ENCODE measurements around the gene JMJD6.
"Not testable (repeated sequence)": the region's sequence is repeated elsewhere in the genome, so short reads cannot be mapped to it uniquely, and the experiment has no call there.

The JMJD6 gene

DNA sequence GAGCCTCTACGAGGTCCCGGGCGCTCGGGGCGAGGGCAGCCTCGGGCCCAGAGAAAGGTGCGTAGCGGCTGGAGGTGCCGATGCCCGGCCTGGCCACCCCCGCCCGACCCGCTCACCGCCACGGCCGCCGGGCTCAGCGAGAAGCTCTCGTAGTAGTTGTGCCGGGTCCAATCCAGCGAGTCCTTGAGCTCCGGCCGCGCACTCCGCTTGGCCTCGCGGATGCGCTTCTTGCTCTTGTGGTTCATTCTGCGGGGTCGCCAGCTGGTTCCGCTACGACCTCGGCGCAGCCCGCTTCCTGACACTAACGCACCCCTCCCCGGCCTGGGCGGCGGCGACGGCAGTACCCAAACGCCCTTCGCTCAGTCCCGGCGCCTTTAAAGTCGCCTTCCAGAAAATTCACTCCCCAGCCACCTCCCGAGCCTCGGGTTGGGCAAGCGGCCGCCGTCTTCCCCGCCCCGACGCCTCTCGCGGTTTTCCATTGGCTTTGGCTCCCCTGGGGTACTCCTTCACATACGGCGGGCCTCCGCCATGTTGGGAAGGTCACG, at the start of gene JMJD6:
TSS of gene JMJD6 (minus strand) at position 376 of the 545 bp plus-strand sequence. CDS start at position 245, 131 bp downstream.
- peak; percentile 90 to 92 for DNase-seq

DNA sequence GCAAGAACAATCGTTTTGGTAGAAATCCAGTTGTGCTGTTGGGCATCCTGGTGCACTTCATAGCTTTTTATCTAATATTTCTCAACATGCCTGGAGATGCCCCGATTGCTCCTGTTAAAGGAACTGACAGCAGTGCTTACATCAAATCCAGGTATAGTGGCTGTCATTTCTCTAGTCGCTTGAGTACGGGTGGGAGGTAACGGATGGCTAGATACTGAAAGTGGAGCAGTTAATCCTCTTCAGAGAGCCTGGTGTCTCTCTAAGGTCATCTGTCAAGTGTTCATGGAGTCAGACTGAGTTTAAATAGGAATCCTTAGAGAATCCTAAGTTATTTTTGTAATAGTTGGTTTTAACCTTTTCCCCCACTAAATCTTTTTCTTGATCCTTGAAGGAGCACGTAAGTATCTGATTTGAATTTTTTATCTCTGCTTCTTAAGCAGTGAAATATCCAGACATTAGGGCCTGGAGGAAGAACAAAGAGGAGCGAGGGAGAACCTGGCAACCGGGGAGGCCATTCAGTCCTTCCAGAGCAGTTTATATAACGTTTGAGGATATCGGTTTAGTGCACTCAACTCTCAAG, 48.7 kb upstream of the JMJD6 start:
- no peak for DNase-seq

DNA sequence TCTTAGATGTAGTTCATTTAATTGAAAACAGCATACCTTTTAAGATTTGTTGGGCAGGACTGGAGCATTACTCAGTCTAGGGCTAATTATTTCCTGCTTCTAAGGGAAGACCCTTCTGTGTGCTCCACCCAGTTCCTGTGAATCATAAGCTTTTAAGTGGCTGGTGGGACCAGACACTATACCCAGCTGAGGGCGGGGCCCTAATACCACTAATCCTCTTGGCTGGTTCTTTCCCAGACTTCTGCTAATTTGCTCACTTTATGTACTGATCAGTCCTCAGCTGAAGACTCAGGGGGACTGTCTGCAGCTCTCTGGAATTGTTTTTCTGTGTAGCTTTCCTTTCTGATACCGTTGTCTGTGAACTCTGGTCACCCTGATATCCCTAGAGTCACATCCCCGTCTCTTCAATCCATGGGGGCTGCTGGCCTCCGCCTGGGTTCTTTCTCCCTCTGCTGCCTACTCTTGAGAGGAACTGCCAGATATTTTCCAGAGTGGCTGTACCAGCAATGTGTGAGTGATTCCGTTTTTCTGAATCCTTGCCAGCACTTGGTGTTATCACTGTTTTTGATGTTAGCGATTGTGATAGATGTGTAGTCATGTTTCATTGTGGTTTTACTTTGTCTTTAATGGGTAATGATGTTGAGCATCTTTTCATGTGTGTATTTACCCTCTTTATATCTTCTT, 46.6 kb upstream of the JMJD6 start:
- DNase-seq, result no peak

DNA sequence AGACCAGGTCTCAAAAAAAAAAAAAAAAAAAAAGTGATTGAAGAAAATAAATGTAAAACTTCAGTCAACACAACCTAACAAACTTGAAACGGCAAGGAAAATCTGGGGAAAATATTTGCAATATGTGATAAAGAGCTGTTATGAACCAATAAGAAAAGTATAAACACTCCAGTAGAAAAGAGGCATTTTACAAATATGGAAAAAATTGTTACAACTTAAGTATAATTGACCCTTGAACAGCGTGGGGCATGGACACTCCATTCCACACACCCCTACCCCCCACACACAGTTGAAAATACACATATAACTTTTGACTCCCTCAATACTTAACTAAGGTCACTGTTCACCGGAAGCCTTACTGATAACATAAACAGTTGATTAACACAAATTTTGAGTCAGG, 32.2 kb upstream of the JMJD6 start:
- DNase-seq, result no peak

DNA sequence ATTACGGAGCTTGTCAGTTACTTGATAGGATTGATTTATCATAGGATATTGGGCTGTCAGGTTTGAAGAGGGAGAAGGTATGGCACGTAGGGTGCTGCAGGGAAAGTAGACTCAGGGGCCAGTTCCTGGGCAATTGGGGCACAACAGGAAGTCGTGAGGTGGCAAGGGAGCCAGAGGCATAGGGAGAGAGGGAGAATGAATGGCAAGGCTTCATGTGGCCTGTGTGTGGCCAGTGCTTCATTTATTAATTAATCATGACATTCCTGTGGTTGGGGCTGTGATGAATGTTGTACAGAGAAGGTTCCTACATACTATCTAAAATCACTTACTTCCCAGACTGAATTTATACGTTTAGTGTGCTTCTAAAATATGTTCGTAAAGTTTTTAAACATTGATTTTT, 30.9 kb upstream of the JMJD6 start:
- no peak for DNase-seq

DNA sequence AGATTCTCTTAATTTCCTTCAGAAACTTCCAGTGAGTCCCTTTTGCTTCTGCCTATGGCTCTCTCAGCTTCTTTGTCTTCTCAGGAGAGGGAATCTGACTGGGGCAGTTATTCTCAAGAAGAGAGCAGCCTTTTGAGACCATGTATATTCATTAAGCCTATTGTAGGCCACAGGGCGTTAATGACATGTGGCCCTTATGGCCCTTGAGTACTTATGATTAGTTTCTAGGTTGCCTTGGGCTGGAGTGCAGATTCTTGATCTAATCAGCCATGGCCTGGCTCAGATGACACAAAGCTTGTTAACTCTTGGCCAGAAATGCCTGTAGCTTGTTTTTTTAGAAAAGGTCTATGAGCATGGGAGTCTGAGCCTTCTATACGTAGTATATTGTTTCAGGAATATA, 28.9 kb upstream of the JMJD6 start:
- DNase-seq, result no peak

DNA sequence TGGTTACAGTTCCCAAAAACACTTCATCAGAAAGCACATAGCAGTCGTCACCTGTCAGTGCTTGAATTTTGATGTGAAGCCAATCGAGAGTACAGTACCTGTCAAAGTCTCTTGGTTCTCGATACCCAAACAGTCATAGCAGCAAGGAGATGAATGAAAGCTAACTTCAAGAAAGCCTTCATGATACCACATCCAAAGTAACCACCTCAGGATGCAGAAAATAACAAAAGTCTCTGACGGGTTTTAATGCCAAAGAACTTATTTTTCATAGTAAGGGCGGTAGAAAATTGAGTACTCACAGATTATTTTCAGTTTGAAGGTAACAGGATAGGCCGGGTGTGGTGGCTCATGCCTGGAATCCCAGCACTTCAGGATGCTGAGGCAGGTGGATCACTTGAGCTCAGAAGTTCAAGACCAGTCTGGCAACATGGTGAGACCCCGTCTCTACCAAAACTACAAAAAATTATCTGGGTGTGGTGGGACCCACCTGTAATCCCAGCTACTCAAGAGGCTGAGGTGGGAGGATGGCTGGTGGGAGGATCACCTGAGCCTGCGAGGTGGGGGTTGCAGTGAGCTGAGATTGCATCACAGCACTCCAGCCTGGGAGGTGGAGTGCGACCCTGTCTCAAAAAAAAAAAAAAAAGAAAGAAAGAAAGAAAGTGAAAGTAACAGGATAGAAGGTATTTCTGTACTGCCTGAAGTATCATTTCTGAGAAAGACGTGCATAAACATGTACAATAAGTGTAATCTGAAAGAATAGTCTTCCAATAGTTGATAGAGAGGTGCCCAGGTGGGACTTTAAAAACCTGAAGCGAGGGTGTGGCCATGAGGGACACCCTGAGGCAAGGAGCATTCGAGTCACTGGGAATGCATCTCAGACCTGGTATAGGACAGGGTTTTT, 26.9 kb upstream of the JMJD6 start:
- DNase-seq, result no peak

DNA sequence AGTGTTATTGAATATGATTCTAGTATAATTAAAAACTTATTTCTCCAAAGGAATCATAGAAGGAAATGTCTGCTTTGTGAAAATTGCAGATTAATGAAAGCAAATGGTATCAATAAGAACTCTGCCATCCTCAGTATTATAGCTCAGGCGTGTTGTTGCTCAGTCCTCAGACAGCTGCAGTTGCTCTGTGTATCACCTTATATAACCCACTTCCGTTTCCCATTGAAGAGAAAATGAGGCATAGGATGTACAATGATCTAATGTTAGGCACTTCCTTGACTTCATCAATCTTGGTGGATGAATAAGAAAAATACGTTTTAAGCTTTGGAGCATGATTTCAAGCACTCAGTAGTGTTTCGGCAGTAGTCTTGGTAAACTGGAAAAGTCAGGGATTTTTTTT, 25.6 kb upstream of the JMJD6 start:
- DNase-seq, result no peak

DNA sequence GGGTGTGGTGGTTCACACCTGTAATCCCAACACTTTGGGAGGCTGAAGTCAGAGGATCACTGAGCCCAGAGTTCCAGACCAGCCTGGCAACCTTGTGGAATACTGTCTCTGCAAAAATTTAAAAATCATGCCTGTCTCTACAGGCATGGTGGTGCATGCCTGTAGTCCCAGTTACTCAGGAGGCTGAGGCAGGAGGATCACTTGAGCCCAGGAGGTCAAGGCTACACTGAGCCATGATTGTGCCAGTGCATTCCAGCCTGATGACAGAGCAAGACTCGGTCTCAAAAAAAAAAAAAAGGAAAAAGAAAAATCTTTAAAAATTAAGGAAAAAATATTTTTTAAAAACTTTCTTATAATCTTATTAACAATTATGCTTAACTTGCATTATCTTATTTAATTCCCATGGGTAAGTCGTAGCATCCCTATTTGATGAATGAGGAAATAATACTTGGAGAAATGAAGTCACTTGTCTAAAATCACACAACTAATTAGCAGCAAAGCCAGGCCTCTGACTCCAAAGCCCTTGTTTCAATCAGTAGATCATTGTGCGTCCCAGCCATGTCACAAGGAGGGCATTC, 25.1 kb upstream of the JMJD6 start:
- no peak for DNase-seq

DNA sequence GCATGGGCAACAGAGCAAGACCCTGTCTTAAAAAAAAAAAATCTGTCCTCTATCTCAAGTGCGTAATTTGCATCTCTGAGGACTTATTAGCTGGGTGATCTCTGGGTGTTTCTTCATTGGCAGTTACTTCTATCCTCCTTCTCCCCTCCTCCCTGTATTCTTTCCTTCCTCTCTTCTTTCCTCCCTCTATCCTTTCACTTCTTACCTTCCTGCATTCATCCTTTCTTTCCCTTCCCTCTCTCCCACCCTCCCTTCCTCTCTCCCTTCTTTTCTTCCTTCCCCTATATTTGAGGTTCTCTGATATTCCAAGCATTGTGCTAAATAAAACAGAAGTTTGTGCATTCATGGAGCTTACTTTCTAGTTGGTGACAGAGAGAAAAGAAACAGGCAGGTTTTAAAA, 22.3 kb upstream of the JMJD6 start:
- DNase-seq, result no peak

DNA sequence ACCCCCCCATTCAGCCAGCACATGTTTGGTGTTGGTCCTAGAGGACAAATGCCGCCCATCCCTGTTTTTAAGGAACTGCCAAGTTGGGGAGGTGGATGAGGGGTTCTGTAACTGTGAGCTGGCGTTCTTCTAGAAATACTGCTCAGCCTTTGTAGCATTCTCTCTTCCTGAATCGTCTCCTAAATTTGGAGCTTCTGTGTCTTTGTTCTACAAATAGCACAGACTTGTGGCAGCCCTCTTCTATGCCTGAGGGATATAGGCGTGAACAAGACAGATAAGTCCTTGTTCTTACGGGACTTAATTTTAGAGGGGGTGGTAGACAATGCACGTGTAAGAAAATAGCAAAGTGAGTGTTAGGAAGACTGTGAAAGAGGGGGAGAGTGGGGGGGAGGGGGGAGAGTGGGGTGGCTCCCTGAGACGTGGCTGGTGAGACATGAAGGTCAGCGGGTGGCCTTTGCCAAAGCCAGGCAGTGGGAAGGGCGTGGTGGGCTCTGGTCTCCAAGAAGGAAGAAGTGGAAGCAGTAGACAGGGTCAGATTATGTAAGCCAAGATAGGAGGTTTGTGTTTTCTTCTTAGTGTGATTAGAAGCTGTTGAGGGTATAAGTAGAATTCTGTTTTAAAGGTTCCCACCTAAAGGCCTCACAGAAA, 21.4 kb upstream of the JMJD6 start:
- no peak for DNase-seq

DNA sequence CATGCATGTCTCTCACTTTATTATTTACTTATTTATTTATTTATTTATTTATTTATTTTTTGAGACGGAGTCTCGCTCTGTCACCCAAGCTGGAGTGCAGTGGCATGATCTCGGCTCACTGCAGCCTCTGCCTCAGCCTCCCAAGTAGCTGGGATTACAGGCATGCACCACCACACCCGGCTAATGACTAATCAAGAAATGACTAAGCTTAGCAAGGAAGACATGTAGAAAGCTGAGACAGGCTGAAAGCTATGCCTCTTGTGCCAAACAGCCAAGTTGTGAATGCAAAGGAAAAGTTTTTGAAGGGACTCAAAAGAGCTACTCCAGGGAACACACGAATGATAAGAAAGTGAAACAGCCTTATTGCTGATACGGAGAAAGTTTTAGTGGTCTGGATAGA, 19.4 kb upstream of the JMJD6 start:
- DNase-seq, result not testable (repeated sequence)

DNA sequence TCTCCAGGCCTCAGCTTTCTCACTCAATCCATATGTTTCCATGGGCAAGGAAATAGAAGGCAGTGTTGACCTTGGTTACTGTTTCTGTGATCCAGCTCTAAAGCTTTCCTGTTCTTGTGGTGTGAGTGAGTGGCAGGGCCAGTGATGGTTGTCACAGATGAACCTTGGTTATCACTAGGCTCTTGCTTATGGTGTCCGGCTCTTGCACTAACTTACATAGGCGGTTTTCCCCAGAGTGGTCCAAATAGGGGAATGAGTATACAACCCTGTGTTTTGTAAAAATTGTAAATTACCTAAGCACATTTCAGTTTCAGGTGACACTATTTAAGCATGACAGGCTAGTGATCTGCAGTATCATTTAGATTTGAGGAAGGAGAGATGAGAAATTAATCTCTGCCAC, 18.3 kb upstream of the JMJD6 start:
- DNase-seq, result no peak

DNA sequence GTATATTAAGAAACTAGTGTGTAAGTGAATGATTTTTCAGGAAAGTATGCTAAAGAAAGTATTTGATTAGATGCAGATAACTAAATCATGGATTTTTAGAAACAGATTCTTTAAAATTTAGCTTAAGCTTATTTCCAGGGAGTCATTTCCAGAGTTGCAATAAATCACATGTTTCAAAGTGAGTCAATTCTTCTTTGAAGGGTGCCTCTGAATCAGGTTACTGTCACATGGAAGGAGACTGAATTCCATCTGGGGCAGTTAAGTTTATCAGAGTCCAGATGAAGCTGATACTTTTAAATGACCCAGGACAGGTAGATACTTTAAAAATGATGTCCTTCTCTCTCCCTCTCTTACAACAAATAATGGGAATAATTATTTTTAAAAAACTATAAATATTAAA, 16.6 kb upstream of the JMJD6 start:
- DNase-seq, result no peak

DNA sequence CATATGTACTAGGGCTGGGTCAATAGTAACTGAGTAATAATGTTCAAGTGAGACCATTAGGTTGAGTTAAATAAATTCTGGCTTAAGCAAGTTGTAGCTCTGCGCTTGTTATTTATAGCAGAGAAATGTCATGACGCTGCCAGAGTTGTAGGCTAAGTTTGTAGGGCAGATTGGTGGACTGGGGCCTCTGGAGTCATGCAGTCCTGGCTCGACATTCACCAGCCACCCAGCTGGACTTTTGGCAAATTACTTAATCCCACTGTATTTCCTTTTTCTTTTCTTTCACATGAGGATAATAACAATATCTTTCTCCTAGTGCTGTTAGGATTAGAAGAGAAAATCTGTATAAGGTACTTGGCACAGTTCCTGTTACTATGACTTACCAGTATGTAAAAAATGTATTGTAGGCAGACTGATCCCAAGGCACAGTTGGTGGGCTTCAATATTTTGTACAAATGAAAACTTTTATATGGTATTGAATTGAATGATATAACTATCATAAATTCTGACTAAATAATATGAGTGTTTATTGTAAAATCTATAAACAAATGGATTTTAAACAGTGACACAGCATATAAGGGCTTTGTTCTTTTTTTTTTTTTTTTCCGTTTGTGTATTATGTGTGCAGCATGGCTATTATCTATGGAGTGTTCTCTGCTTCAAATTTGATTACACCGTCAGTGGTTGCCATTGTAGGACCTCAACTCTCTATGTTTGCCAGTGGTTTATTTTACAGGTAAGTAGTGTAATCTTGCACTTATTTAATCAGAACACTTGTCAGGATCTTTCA, 14.1 kb upstream of the JMJD6 start:
- no peak for DNase-seq

DNA sequence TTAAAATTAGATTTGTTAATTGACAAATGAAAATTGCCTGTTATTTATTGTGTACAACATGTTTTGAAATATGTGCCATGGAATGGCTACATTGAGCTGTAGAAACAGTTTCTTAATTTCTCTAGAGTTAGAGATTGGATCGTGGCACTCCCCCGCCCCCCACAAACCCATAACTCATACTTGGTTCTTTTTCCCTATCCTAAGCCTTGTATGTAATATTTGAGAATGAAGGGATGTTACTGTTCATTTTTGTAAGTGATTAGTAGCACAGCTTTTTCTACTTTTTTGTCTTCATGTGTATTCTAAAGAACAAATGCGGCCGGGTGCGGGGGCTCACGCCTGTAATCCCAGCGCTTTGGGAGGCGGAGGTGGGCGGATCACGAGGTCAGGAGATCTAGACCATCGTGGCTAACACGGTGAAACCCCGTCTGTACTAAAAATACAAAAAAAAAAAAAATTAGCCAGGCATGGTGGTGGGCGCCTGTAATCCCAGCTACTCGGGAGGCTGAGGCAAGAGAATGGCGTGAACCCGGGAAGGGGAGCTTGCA, 13.2 kb upstream of the JMJD6 start:
- DNase-seq, result not testable (repeated sequence)

DNA sequence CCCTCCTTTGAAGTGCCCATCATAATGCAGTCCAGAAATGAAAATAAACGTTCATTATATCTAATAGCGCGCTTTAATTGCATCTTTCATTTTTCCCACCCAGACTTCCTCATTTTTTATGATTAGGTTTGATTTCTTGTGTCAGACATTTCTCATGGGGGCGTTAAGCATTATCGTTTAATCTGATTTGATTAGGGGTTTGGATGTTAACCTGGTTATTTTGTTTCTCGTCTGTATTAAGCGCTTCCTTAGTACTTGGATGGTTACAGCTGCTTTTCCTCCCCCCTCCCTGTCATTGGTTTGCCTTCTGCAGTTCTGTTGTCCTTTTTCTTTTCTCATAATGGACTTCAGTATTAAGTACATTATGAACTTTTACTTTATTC, 12.1 kb upstream of the JMJD6 start:
- no peak for DNase-seq

DNA sequence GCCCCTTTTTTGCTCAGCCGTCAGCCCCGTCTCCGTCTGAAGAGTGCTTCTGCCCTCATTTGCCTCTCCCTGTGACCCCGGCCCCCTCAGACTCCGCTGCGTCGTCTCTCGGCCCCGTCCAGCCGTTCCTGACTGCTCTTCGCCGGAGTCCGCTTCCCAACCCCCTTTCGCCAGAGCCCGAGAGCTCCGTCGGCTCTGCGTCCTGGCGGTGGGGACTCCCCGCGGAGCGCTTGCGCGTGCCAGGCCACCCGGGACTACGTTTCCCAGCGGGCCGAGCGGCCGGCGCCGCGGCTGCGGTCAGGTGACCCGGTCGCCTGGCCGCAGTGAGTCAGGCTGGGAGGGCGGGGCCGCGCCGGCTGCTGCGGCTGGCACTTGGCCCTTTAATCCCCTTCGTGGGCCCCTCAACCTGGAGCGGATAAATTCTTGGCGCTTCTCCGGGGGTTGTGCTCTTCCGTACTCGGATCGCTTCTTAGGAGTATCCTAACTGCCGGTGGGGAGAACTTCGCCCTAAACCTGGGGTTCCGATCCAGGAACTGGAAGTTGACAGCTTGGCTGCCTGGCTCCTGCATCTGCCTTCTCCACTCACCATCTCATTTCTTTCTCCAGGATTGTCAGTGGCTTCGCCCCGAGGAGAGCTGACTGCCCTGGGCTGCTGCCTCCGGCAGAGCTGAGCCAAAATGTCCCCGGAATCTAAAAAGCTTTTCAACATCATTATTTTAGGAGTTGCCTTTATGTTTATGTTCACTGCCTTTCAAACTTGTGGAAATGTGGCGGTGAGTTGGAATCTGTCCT, 11.5 kb upstream of the JMJD6 start, which contains the start of gene MFSD11:
TSS of gene MFSD11 (plus strand) at position 444 of the 792 bp plus-strand sequence. CDS start at position 678, 234 bp downstream.
- DNase-seq, result peak in 1 of 2 experiments; percentile 66

DNA sequence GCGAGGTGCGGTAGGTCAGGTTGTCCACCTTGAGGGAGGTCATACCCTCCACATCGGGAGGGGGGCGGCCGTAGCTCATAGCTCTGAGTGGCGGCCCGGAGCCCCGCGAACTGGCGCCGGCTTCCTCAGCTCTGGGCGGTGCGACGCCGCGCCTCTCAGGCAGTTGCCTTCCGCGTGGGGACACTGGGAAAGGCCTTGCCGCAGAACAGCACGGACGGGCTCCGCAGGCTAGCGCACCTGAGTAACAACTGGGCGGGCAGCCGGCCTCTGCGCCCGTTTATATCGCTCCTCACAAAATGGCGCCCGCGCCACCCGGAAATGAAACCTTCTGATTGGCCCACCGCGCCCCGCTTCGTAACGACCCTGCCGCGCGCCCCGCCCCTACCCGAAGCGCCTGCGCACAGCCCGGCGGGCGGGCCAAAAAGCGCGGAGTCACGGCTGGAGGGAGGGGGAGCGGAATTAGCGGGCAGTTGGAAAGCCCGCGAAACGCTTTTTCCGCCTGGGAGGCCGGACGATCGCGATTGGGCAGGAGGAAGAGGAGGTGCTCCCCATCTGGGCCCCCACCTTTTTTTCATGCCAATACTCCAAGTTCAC, 10.8 kb upstream of the JMJD6 start, which contains the start of gene SRSF2:
TSS of gene SRSF2 (minus strand) at position 250 of the 594 bp plus-strand sequence. CDS start at position 79, 171 bp downstream.
- DNase-seq, result peak; percentile 77 to 93
